HG03469 (cell line): ENCODE results near the gene PLXNB3.

Source experiments
- ATAC-seq: cut with Tn5 transposase; IDR thresholded peaks from one replicate; pipeline ENCODE4 v1.9.1; 2021; ENCODE audit warnings: mild to moderate bottlenecking, moderate library complexity, moderate number of reproducible peaks; ENCODE audit not compliant: unreplicated experiment

The PLXNB3 gene

DNA sequence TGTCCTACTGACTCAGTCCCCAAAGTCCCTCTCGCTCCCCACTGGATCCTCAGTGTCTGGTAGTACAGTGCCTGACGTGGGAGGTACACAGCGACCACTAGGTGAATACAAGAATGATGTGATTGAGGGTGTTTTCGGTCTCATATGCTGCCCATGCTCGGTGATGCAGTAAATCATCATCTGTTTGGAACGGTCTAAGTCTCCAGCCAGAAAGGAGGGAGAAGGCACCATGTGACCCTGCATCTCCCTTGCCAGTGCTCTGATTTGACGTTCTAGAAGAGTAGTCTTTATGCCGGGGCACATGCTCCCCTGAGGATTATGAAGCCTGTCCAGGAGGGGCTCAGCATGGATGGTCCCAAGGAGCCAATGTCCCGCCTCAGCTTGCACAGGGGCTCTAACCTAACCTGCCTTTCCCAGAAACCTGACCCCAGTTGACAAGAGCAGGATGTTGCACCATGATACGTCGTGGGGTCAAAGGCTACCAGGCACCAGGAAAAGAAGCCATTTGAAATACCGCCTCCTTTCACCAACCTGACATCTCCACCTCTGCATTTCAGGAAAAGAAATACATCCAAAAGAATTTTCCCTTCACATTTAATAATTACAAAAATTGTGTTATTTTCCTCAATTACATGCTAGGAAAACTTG lies 13.8 kb upstream of the PLXNB3 start:
- ATAC-seq = no peak

DNA sequence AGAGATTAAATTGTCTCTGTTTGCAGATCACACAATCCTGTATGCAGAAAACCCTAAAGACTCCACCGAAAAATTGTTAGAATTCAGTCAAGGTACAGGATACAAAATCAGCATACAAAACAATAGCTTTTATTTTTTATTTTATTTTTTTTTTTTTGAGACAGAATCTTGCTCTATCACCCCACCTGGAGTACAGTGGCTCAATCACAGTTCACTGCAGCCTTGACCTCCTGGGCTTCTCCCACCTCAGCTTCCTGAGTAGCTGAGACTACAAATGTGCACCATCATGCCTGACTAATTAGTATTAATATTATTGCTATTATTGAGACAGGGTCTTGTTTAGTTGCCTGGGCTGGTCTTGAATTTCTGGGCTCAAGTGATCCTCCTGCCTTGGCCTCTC lies 8.9 kb upstream of the PLXNB3 start:
- ATAC-seq = no peak

DNA sequence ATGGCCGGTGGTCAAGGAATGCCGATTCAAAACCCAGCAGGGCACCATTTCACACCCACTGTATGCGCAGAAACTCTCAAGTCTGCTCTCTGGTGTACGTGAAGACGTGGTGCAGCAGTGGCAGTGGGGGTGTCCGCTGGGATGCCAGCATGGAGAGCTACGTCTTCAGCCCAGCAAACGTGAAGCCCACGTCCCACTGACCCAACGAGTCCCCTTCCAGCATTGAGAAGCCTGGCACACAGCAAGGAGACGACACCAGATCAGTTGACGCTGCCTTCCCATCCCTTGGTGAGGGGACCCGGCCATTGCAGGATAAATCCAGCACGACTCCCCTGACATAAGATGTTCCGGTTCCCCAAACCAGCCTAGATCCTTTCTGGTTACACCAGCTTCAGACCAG lies 2.2 kb upstream of the PLXNB3 start:
- no peak for ATAC-seq

DNA sequence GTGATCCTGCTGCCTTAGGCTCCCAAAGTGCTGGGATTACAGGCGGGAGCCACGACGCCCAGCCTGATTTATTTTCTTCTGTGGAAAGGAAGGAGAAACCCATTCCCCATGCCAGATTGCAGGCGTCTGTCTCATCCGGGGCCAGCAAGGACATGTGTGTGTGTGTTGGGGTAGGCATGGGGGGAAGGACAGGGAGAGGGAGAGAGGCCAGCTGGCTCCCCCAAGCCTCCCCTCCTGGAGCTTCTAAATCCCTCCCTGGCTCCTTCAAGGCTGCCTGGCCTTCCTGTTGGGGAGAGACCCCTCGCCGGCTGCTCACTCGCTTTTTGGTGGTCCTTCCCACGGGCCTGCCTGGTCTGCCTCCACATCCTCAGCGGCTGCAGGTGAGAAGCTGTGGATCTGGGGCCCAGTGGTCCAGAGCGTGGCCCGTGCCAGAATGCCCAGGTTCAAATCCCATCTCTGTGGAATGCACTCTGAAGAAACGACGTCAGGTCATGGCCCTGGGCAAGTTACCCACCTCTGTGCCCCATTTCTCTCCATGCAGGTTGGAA lies 1.3 kb upstream of the PLXNB3 start:
- ATAC-seq = no peak

DNA sequence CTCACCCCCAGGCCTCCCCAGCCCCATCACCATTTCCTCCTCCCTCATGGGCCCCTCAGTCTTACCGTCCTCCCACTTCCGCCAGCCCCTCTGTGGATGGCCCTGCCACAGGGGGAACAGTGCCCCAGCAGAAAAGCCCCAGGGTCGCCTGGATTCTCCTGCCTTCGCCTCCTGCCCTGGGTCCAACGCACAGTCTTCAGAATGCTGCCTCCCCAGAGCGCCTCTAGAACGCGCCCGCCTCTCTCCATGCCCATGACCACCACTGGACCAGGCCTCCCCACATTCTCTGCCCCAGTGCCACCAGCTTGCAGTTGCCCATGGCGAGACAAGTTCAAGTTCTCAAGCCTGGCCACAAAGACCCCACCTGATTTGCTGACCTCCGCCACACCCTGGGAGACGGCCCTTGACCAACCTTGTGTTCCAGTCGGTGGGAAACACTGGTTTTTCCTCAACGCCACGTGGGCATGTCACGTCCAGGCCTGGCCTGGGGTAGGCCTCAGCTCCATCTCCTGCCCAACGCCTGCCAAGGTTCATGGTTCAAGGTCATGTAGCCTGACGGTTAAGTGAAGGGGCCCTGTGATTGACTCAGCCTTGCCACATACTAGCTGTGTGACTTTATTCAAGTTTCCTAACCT lies 634 bp upstream of the PLXNB3 start:
- ATAC-seq = no peak

DNA sequence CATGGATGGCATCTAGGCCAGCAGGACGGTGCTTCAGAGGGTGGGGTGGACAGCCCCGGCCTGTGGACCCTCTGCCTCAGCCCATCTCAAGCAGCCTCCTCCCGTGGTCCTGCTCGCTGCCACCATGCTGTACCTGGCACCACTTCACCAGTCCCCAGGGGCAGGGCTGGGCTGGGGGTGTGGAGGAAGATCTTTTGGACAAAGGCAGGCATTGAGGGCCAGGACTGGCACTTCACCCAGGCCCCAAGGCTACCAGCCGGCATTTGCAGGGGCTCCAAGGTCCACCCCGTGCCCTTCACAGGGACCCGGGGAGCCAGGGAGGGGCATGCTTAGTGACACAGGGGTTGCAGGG lies 713 bp downstream of the PLXNB3 start:
- no peak for ATAC-seq

DNA sequence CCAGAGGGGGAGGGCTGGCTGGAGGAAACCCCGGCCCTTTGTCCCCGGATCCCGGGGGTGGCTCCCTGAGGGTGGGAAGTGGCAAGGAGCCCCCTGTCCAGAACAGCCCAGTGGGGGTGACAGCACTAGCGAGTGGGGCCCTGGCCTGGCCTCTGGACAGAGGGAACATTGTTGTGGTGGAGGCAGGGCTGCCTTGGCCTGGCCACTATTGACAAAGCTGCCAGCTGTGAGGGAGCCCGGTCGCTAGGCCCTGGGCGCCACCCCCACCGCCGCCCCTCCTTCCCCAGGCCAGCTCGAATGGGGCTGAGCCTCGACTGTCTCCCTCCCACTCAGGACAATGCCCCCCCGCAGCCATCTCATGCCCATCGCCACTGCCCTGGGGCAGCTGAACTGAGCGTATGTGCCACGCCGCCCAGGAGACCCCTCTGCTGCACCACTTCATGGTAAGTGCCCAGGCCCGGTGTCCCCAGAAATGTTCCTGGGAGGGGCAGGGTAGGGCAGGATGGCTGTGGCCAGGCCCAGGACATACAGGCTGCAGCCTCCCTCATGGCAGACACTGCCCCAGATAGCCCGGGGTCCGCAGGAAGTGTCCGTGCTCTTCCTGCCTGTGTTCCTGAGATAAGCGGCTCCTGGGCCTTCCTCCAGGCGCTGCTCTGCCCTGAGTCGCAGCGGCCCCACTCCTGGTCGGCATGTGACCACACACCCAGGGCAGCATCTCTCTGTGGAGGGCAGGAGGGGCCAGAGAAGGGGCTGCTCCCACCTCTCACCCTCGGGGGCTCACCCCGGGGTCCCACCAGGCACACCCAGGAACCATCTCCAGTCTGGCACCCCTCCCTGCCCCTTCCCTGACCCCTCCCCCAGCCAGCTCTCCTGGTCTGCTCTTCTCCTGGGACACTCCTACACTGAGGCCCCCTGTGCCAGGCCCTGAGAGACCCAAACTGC lies 1.4 kb downstream of the PLXNB3 start:
- no peak for ATAC-seq

DNA sequence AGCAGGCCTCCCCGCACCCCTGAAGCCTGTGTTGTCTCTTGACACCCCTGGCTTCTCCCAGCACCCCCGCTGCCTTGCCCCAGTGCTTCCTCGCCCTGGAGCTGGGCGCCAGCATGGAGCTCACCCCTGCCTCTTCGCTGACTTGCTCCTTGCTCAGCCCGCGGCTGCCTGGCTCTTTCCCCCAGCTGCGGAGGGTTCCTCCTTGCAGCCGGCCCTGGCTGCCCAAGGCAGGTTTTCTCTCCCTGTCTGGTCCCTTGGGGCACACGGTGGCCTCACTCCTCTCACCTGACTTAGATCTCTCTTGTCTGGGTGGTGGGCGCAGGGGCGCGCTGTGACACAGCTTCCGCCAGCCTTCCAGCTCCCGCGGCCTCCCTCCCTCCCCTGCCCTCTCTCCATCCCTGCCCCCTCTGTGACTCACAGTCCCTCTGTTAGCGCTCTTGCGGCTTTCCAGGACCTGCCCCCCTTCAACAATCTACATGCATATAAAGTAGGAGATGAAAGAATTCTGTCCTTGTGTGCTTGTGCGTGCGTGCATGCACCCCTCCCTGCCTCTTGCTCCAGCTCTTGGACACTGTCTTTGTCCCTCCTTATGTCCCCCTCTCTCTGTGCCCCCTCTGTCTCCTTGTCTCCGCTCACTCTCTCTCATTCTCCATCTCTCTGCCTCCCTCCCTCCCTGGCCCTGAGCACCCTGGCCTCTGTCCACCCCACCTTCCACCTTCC lies 2.2 kb downstream of the PLXNB3 start:
- ATAC-seq = no peak

DNA sequence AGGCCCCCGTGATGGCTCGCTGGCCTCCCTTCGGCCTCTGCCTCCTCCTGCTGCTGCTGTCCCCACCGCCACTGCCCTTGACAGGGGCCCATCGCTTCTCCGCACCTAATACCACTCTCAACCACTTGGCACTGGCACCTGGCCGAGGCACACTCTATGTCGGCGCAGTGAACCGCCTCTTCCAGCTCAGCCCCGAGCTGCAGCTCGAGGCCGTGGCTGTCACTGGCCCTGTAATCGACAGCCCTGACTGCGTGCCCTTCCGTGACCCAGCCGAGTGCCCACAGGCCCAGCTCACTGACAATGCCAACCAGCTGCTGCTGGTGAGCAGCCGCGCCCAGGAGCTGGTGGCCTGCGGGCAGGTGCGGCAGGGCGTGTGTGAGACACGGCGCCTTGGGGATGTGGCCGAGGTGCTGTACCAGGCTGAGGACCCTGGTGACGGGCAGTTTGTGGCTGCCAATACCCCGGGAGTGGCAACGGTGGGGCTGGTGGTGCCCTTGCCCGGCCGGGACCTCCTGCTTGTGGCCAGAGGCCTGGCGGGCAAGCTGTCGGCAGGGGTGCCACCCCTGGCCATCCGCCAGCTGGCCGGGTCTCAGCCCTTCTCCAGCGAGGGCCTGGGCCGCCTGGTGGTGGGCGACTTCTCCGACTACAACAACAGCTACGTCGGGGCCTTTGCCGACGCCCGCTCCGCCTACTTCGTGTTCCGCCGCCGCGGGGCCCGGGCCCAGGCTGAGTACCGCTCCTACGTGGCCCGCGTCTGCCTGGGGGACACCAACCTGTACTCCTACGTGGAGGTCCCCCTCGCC lies 3.0 kb downstream of the PLXNB3 start:
- no peak for ATAC-seq

DNA sequence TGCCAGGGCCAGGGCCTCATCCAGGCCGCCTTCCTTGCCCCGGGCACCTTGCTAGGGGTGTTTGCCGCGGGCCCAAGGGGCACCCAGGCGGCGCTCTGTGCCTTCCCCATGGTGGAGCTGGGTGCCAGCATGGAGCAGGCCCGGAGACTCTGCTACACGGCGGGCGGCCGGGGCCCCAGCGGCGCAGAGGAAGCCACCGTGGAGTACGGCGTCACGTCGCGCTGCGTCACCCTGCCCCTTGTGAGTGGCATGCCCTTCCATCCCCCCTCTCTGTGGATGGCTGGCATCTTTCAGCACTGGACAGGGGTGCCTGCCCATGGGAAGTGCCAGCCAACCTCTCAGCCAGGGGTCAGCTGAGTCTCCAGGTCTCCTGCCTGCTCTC lies 3.6 kb downstream of the PLXNB3 start:
- no peak for ATAC-seq

DNA sequence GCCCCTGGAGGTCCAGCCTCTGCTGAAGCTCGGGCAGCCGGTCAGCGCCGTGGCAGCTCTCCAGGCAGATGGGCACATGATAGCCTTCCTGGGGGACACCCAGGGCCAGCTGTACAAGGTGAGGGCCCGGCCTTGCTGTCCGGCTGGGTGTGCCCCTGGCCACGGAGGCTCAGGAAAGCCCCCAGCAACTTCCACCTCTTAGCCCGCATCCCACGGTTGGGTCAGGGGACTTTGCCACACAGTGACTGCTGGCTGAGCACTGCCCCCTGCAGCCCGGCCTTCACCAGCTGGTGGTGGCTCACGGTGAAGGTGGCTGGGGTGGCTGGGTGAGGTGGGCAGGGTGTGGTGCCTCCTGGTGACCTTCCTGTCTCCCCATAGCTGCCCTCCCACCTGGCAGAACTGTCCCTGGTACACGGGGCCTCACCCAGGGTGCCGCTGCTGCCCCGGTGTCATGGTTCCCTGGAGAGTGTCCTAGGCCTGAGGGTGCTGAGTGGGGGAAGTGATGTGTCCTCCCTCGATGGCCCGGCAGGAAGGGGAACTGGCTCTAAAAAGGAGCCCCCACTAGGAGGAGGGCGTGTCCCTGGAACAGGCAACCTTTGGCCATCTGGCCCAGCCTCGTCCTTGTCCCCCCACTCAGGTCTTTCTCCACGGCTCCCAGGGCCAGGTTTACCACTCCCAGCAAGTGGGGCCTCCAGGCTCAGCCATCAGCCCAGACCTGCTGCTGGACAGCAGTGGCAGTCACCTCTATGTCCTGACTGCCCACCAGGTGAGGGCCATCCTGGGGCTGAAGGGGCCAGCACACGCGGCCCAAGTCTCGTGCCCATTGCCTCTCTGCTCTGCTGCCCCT lies 4.5 kb downstream of the PLXNB3 start:
- ATAC-seq = no peak

DNA sequence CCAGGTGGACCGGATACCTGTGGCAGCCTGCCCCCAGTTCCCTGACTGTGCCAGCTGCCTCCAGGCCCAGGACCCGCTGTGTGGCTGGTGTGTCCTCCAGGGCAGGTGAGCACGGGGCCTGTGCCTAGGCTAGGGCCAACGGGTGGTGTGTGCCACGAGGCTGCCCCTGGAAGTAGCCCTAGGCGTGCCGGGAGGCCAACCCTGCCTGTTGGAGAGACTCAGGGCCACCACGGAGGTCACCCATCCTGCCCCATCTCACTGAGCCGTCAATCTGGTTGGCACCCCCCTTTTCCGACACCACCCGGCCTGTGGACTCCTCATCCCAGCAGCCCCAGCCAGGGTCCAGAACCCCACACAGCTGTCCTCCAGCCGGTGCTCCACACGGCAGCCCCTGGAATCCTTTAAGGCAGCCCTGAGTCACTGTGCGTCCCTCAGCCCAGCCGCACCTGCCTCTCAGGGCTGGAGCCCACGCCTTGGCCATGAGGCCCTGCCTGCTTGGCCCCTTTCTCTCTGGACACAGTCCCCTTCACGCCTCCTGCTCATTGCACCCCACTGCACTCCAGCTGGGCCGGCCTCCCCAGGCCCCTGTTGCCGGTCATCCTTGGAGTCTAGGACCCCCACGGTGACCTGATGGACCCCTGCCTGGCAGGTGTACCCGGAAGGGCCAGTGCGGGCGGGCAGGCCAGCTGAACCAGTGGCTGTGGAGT lies 5.3 kb downstream of the PLXNB3 start:
- ATAC-seq = no peak

DNA sequence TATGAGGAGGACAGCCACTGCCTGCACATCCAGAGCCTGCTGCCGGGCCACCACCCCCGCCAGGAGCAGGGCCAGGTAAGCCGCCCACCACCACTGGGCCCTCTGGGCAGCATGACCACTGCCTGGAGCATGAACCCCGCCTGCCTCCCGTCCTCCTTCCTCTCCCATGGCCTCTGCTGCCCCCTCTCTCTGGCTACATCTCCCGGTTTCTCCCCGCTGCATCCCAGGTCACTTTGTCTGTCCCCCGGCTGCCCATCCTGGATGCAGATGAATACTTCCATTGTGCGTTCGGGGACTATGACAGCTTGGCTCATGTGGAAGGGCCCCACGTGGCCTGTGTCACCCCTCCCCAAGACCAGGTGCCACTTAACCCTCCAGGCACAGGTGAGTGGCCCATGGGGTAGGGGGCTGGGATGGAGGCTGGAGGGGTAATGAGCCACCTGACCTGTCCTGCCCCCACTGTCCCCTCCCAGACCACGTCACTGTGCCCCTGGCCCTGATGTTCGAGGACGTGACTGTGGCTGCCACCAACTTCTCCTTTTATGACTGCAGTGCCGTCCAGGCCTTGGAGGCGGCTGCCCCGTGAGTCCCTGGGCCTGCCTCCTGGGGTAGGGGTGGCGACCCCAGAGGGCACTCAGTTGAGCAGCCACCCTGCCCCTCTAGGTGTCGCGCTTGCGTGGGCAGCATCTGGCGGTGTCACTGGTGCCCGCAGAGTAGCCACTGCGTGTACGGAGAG lies 6.0 kb downstream of the PLXNB3 start:
- ATAC-seq = no peak

DNA sequence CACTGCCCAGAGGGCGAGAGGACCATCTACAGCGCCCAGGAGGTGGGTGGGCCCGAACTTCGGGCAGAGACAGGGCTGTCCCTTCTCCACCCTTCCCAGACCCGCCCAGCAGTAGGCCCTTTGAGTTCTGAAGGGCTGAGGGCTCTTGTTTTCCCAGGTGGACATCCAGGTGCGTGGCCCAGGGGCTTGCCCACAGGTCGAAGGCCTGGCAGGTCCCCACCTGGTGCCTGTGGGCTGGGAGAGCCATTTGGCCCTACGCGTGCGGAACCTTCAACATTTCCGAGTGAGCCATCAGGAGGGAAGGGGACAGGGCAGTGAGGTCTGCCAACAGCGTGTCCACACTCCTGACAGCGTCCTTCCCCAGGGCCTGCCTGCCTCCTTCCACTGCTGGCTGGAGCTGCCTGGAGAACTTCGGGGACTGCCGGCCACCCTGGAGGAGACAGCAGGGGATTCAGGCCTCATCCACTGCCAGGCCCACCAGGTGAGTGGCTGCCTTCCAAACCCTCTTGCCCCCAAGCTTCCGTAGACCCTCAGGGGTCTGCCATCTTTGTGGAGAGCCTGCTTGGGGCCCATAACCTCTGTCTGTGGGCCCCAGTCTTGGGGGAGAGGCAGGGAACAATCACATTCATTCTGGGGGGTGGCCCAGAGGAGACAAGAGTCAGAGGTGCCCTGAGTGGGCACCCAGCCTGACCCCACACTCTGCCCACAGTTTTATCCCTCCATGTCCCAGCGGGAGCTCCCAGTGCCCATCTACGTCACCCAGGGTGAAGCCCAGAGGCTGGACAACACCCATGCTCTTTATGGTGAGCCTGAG lies 6.8 kb downstream of the PLXNB3 start:
- ATAC-seq = no peak

DNA sequence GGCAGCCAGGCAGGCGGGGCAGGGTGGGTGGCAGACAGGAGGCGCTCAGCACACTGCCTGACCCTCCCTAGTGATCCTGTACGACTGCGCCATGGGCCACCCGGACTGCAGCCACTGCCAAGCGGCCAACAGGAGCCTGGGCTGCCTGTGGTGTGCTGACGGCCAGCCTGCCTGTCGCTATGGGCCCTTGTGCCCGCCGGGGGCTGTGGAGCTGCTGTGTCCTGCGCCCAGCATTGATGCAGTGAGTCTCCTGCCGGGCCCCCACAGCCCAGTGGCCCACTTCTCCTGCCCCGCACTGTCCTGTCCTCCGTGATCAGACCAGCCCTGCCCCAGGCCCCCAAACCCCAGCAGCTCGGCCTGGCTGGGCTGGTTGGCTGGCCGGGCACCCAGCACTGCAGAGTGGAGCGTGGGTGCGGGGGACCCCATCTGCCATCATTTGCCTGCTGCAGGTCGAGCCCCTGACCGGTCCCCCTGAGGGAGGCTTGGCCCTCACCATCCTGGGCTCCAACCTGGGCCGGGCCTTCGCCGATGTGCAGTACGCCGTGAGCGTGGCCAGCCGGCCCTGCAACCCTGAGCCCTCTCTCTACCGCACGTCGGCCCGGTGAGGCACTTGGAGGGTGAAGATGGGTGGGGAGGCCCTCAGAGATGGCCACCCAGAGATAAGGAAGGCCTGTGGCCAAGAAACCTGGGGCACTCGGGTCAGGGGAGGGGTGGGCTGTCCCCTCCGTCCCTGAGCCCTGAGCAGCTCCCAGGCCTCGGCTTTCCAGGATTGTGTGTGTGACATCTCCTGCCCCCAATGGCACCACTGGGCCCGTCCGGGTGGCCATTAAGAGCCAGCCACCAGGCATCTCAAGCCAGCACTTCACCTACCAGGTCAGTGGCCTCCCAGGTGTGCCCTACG lies 7.6 kb downstream of the PLXNB3 start:
- no peak for ATAC-seq
